Common myeloid progenitor, CD34-positive (primary cell): ENCODE results near the gene POU5F2.

Source experiments
- CTCF ChIA-PET: fragments of 350-600 bp; sonication (Branson Sonifier 250); formaldehyde crosslinking; loops from one replicate; lab custom pipeline; 2021; ENCODE audit warnings: antibody characterized with exemption; lab: Charles Lee
- POLR2A ChIA-PET: fragments of 350-600 bp; sonication (Branson Sonifier 250); formaldehyde crosslinking; loops from one replicate; lab custom pipeline; 2021; ENCODE audit warnings: antibody characterized with exemption; lab: Charles Lee
- DNase-seq, 3 donors: peaks; one replicate each; pipeline versions ENCODE4 v3.0.0 to v3.0.0-alpha.2; 2013
- H3K27ac ChIP-seq, 2 experiments: 1 replicate in 1 of 2; 2 replicates in 1 of 2; pipeline ENCODE4 v1.7.0; 2013; ENCODE audit warnings: inconsistent platforms in 2 of 2, low read length in 2 of 2, mild to moderate bottlenecking in 2 of 2, low read depth in 1 of 2, moderate library complexity in 1 of 2; ENCODE audit not compliant: severe bottlenecking in 2 of 2, insufficient read depth in 1 of 2, poor library complexity in 1 of 2
- H3K27me3 ChIP-seq, 5 experiments: replicated peaks in 2 of 5; 1 replicate in 3 of 5; 2 replicates in 2 of 5; pipeline versions ENCODE4 v1.6.1 to v1.7.0; 2013; ENCODE audit warnings: low read length in 4 of 5, mild to moderate bottlenecking in 2 of 5, moderate library complexity in 2 of 5, inconsistent platforms in 1 of 5; ENCODE audit not compliant: insufficient read depth in 5 of 5, control insufficient read depth in 4 of 5
- H3K36me3 ChIP-seq, 4 experiments: 1 replicate in 2 of 4; 2 replicates in 2 of 4; pipeline versions ENCODE4 v1.6.1 to v1.7.0; 2013; ENCODE audit warnings: low read length in 3 of 4, control low read depth in 1 of 4, mild to moderate bottlenecking in 1 of 4; ENCODE audit not compliant: control insufficient read depth in 4 of 4, insufficient read depth in 4 of 4
- H3K4me1 ChIP-seq, 4 experiments: 1 replicate in 3 of 4; 2 replicates in 1 of 4; pipeline versions ENCODE4 v1.6.1 to v1.7.1; 2013; ENCODE audit warnings: low read length in 3 of 4, mild to moderate bottlenecking in 3 of 4, control low read depth in 1 of 4, inconsistent platforms in 1 of 4, moderate library complexity in 1 of 4; ENCODE audit not compliant: control insufficient read depth in 4 of 4, insufficient read depth in 4 of 4; ENCODE audit errors: control extremely low read depth in 1 of 4
- H3K4me3 ChIP-seq, 7 experiments: 1 replicate in 4 of 7; 2 replicates in 3 of 7; pipeline versions ENCODE4 v1.5.1 to v1.7.0; 2013; ENCODE audit warnings: mild to moderate bottlenecking in 7 of 7, low read length in 6 of 7, moderate library complexity in 6 of 7, inconsistent platforms in 2 of 7, low read depth in 2 of 7, control low read depth in 1 of 7; ENCODE audit not compliant: insufficient read depth in 4 of 7, control insufficient read depth in 1 of 7; ENCODE audit errors: extremely low read depth in 1 of 7
- H3K9me3 ChIP-seq, 5 experiments: 1 replicate in 4 of 5; 2 replicates in 1 of 5; pipeline versions ENCODE4 v1.6.1 to v1.7.1; 2013; ENCODE audit warnings: low read length in 4 of 5, mild to moderate bottlenecking in 2 of 5, inconsistent platforms in 1 of 5, low read depth in 1 of 5, moderate library complexity in 1 of 5; ENCODE audit not compliant: control insufficient read depth in 4 of 5, insufficient read depth in 2 of 5; ENCODE audit errors: control extremely low read depth in 1 of 5
- WGBS: methylation state at CpG from one replicate; pipeline ENCODE4 v1.1.5; 2013; ENCODE audit not compliant: insufficient coverage; 5-methylcytosine and 5-hydroxymethylcytosine counted together

POU5F2 gene

DNA sequence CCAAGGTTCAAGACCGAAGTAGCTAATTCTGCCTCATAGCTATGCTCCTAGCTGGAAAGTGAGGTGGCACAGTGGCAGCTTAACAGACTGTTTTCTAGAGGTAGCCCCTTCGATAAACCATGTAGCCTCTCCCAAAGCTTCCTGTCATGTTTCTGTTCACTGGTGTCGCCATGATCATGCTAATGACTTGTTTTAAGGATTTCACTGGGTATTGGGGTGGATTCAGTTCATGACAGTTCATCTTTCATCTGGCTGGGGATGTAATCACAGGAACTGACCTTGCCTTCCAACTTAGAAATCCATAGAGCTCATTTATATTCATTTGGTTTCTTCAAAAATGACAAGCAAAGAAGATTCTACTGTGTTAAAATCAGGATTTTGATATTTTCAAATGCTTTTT lies 9.4 kb downstream of the POU5F2 start:
- Histone ChIP-seq H3K4me3 (no peak overlapping the region), H3K4me1 (no peaks in the 10 kb centered on the region), H3K27me3 (no peaks in the 10 kb centered on the region), H3K36me3 (peaks cover 0 to 2% (median 0%) of the 10 kb centered on the region in 4 experiments), H3K27ac (no peak overlapping the region), H3K9me3 (no peaks in the 10 kb centered on the region)
- no peak for DNase-seq
- WGBS = 100% methylated on average over 2 of the region's 3 CpGs
- ChIA-PET POLR2A (no interaction called here), CTCF (no interaction called here)

DNA sequence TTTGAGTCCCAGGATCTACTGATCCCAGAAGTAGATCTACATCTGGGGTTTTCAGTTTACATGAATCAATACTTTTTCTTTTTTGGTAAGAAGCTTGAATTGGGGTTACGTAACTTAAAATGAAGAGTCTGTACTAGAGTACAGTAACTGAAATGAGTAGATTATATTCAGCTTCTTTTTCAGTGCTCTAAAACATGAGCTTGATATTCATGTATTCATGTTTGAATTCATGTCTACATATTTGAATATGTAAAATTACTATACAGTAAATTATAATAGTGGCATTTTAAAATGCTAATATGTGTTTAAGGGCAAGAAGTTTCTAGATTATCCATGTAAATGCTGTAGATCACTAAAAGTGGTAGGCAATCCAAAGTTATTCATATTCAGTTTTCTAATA lies 14.8 kb downstream of the POU5F2 start:
- no peak for DNase-seq
- no peaks in the 10 kb centered on the region for H3K27me3 ChIP-seq
- CTCF ChIA-PET = no interaction called here
- no peak overlapping the region for H3K27ac ChIP-seq
- H3K4me3 ChIP-seq = no peak overlapping the region
- H3K36me3 ChIP-seq = peaks cover 0 to 2% (median 0%) of the 10 kb centered on the region in 4 experiments
- no peaks in the 10 kb centered on the region for H3K4me1 ChIP-seq
- POLR2A ChIA-PET = no interaction called here
- no peaks in the 10 kb centered on the region for H3K9me3 ChIP-seq
- WGBS = no CpG with 5 or more reads among the region's 1 CpG

DNA sequence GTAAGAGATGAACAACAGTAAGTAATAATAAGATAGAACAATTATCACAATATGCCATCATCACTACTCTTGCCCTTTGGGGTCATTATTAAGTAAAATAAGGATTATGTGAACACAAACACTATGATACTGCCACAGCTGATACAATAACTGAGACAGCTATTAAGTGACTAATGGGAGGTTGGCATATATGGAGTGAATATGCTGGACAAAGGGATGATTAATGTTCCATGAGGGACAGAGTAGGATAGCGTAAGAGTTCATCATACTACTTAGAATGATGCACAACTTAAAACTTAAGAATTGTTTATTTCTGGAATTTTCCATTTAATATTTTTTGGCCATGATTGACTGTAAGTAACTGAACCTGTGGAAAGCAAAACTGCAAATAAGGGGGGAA lies 16.6 kb downstream of the POU5F2 start:
- DNase-seq = no peak
- H3K36me3 ChIP-seq = peaks cover 0 to 2% (median 0%) of the 10 kb centered on the region in 4 experiments
- no peak overlapping the region for H3K4me3 ChIP-seq
- CTCF ChIA-PET = no interaction called here
- H3K27me3 ChIP-seq = no peaks in the 10 kb centered on the region
- no peak overlapping the region for H3K27ac ChIP-seq
- POLR2A ChIA-PET = interaction anchor here (0.5 kb wide), 1 partner anchor 66 kb away, joined by 3 read pairs; no protein-coding TSS in a partner anchor
- H3K4me1 ChIP-seq = no peaks in the 10 kb centered on the region
- WGBS = no CpG with 5 or more reads among the region's 1 CpG
- no peaks in the 10 kb centered on the region for H3K9me3 ChIP-seq

DNA sequence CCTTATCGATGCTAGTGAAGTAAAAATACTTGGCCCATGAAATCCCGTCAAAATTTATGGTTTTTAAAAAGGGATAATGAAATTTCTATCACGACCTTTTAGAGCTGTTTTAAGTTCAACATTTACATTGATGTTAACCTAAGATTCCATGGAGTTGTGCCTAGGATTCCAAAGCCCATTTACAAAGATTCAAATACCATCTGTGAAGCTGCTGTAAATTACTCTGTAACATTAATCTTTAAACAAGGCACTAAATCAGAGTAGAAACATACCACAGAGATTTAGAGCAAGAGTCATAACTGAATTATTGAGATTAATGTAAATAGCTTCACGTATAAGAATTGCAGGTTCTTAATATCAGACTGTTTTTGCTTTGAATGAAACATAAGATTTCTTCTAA lies 17.7 kb downstream of the POU5F2 start:
- no peak overlapping the region for H3K4me3 ChIP-seq
- WGBS = 93% methylated on average over 2 of the region's 4 CpGs
- no peaks in the 10 kb centered on the region for H3K4me1 ChIP-seq
- ChIA-PET CTCF (no interaction called here), POLR2A (interaction anchor here (0.6 kb wide), 1 partner anchor 43 kb away, joined by 3 read pairs; no protein-coding TSS in a partner anchor)
- H3K36me3 ChIP-seq = peaks cover 0 to 2% (median 0%) of the 10 kb centered on the region in 4 experiments
- no peaks in the 10 kb centered on the region for H3K27me3 ChIP-seq
- no peak overlapping the region for H3K27ac ChIP-seq
- DNase-seq = no peak
- no peaks in the 10 kb centered on the region for H3K9me3 ChIP-seq

DNA sequence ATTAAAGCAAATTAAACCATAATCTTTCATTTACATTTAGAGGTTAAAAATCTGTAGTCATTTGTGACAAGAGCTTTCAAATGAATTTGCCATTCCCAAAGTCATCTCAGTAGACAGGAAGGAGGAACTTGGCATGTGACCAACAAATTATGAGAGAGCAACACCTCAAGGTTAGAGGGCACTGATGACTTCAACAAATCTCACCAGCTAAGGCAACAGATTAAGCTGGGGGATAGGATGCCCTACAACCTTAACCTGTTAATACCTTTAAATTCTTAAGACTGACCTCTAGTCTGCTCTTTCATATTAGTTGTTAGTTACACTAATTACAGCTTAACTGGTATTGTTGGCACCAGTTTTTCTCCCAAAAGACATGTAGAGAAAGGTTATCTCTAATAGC lies 18.4 kb downstream of the POU5F2 start:
- DNase-seq = no peak
- ChIA-PET POLR2A (interaction anchor here (0.6 kb wide), 1 partner anchor 42 kb away, joined by 3 read pairs; no protein-coding TSS in a partner anchor), CTCF (no interaction called here)

DNA sequence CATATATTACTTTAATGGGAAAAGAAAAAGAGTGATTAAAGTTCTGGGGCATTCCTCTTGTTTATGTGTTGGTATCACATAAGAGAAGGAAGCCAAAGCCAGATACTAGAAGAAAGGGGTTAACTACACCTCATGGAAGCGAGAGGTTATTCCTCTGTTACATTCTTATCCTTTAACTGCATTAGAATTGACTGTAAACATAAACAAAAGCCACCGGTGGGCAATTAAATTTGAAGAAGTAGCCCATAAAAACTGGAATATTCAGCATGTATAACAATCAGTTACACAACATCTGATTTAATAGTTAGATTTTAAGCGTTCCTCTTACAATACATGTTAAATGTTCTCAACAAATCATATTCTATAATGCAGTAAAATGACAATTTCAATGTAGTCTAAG lies 18.8 kb downstream of the POU5F2 start:
- ChIA-PET CTCF (no interaction called here), POLR2A (no interaction called here)
- no peak overlapping the region for H3K27ac ChIP-seq
- DNase-seq = no peak
- H3K9me3 ChIP-seq = no peaks in the 10 kb centered on the region
- H3K4me1 ChIP-seq = peaks cover 0 to under 1% (median 0%) of the 10 kb centered on the region in 4 experiments
- H3K4me3 ChIP-seq = no peak overlapping the region
- H3K36me3 ChIP-seq = peaks cover 0 to 2% (median 0%) of the 10 kb centered on the region in 4 experiments
- WGBS = no CpG with 5 or more reads among the region's 3 CpGs
- no peaks in the 10 kb centered on the region for H3K27me3 ChIP-seq

More for the DNA sequence above, 18.4 kb downstream of the POU5F2 start:
- H3K4me3 ChIP-seq = no peak overlapping the region
- no peaks in the 10 kb centered on the region for H3K9me3 ChIP-seq
- H3K27ac ChIP-seq = no peak overlapping the region
- no peaks in the 10 kb centered on the region for H3K4me1 ChIP-seq
- H3K27me3 ChIP-seq = no peaks in the 10 kb centered on the region
- H3K36me3 ChIP-seq = peaks cover 0 to 2% (median 0%) of the 10 kb centered on the region in 4 experiments

DNA sequence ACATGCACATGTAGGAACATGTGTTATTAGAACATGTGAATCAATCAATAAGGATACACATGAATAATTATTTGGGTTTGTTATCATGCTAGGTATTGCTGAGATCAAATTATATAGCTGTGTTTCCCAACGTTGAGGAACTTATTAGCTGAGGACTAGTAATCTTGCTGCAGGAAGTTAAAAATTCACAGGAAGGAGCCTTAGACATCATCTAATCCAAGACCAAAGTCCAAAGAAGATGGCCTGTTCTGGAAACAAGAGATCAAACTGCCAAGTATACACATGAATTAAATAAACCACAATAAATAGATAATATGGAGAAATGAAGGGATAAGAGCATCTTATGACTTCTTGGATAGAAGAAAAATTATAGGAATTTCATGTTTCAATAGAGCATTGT lies 19.9 kb downstream of the POU5F2 start:
- ChIA-PET CTCF (no interaction called here), POLR2A (no interaction called here)
- Histone ChIP-seq H3K9me3 (no peaks in the 10 kb centered on the region), H3K4me3 (no peak overlapping the region), H3K4me1 (peaks cover 0 to 7% (median 0%) of the 10 kb centered on the region in 4 experiments), H3K27me3 (no peaks in the 10 kb centered on the region), H3K36me3 (peaks cover 0 to 2% (median 0%) of the 10 kb centered on the region in 4 experiments), H3K27ac (no peak overlapping the region)
- no peak for DNase-seq
- no CpG with 5 or more reads among the region's 1 CpG for WGBS
